RCC 7860 (cell line): ENCODE results near the gene PPP1R26.

Source experiments
- DNase-seq: peaks from one replicate; pipeline ENCODE4 v3.0.0-alpha.2; 2015; ENCODE audit warnings: low spot score
- FAIRE-seq: peaks from 2 replicates; lab custom pipeline; 2012; peaks lifted over from hg19 to GRCh38; lab: Jason Lieb, UNC

Gene PPP1R26

DNA sequence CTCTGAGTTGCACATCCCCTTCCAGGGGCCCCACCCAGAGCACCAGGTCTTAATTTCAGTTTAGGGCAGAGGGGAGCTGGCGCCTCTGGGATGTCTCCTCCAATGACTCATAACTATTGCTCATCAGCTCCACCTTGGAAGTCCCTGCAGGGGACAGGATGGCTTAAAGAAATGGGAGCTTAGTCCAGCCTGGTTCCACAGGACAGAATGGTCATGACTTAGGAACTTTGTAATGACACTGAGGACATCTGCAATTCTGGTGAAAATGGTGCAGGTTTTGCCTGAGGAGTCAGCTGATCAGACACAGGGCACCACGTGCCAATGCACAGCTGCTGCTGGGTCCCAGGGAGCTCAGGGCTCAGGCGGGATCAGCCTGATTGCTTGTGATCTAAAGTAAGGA is 16.4 kb upstream of the PPP1R26 start:
- peak; percentile 58 for FAIRE-seq

GRCh38 chr9:135464181-135464580 is 15.4 kb upstream of the PPP1R26 start:
- DNase-seq (no peak), FAIRE-seq (no peak)

More for the DNA sequence above, 16.4 kb upstream of the PPP1R26 start:
- peak; percentile 70 for DNase-seq

- FAIRE-seq, result no peak
- DNase-seq, result no peak
These were observed 10.6 kb upstream of the PPP1R26 start for GRCh38 chr9:135468854-135469521.

- FAIRE-seq (no peak), DNase-seq (no peak)
These were observed 7.6 kb upstream of the PPP1R26 start for GRCh38 chr9:135471791-135472640.

DNA sequence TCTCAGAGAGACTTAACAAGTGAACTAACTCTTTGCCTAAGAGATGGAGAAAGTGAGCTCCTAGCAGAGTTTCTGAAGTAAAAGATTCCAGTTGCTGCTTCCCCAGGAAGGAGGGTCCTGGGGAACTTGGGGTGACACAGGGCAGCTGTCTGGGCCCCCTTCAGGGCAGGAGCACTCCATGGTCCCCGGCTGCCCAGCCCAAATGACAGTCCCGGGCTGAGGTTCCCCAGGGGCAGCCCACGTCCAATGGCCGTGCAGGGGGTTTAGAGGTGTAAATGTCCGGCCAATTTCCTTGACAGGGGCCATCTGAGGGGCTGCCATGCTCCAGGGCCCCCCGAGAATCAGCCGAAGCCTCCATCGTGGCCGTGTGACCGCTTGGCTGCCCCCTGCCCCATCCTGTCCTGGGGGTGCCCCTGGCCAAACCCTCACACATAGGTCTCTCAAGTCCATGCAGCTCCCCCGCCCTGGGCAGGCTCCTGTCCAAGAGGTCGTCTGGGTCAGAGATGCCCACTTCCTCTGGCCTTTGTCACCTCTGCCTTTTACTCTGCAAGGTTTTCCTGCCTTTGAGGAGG is 5.5 kb upstream of the PPP1R26 start:
- DNase-seq (no peak), FAIRE-seq (no peak)

DNA sequence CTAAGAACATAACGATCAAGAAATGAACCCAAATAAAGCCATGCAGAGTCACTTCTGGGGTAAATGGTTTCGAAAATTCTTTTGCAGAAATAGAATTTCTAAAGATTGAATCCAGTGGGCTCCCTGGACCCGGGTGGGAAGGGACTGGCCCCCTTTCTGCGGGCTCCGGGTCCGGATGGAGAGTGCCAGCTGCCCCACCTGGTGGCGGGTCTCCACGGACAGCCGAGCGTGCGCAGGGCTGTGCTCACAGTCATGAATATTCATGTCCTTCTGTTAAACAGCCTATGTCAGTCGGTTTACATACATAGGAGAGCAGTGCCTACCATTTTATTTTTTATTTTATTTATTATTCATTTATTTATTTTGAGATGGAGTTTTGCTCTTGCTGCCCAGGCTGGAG is 4.7 kb upstream of the PPP1R26 start:
- no peak for DNase-seq
- FAIRE-seq, result no peak

GRCh38 chr9:135476561-135477355 is 2.8 kb upstream of the PPP1R26 start:
- FAIRE-seq (peak; percentile 78), DNase-seq (peak; percentile 41)

GRCh38 chr9:135478191-135478590 is 1.4 kb upstream of the PPP1R26 start:
- FAIRE-seq (no peak), DNase-seq (no peak)

GRCh38 chr9:135478829-135479468 is 633 bp upstream of the PPP1R26 start:
- no peak for DNase-seq

DNA sequence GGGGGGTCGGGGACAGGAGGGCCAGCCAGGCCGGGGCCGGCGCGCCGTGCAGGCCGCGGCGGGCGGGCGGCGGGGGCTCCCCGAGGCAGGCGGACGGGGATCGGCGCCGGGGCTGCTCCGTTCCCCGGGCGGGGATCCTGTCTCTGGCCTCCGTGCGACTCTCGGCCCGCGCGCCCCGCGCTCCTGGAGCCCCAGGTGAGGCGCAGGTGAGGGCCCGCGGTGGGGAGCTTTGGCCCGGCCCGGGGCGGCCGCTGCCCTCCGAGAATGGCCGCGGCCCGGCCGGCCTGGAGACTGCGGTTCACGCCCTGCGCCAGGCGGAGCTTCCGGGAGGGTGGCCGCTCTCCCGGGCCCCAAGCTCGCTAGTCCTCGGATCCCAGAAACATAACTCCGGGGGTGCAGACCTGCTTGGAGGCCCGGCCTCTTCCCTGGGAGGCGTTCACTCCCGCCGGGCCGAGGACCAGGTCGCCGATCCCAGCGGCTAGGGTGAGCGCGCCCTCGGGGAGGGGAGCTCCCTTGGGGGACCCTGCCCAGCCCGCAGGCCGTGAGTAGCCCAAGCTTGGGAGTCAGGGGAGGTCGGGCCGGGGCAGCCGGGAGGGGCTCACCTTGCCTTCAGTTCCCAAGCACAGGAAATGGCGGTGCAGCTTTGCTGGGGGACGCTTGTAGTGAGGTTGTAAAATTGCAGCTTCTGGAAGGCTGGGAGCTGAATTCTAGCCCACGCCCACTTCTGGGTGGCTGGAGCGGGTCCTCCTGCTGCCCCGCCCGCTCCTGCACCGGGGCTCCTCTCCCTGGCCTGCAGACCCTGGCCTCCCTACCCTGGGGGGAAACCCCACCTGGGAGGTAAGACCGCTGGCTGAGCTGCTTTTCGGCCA is 723 bp downstream of the PPP1R26 start:
- FAIRE-seq, result no peak
- no peak for DNase-seq

More at GRCh38 chr9:135478829-135479468, 633 bp upstream of the PPP1R26 start:
- FAIRE-seq, result no peak

GRCh38 chr9:135480940-135481310 is 1.3 kb downstream of the PPP1R26 start:
- no peak for DNase-seq
- no peak for FAIRE-seq

GRCh38 chr9:135482015-135482754 is 2.6 kb downstream of the PPP1R26 start:
- FAIRE-seq, result no peak
- DNase-seq, result no peak

DNA sequence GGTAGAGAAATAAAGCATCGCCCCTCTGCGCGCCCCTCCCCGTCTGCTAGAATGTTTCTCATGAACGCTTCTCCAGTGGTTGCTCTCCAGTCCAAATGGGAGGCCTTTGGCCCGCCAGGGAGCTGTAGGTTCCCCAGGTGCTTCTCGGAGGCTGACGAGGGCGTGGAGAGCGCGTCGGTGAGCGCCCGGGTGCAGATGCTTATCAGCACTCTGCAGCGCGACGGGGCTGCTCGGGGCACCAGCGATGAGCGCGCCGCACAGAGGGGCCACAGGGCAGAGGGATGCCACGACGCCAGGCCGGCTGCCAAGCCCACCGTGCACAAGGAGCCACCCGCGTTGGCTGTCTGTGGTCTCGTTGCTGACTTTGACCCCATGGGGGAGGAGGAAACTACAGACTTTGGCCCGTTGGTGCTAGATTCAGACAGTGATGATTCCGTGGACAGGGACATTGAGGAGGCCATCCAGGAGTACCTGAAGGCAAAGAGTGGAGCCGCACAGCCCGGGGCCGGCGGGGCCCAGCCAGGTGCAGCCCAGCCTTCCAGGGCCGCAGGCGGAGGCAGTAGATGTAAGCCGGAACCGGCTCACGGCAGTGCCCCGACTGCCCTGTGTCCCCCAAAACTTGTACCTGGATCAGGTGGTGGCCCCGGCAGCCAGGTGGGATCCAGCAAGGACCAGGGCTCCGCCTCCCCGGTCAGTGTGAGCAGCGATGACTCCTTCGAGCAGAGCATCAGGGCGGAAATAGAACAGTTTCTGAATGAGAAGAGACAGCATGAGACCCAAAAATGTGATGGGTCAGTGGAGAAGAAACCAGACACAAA is 5.1 kb downstream of the PPP1R26 start:
- FAIRE-seq, result no peak
- no peak for DNase-seq

- DNase-seq (no peak), FAIRE-seq (no peak)
These were observed 5.8 kb downstream of the PPP1R26 start for GRCh38 chr9:135485385-135485784.

- DNase-seq (no peak), FAIRE-seq (no peak)
These were observed 6.2 kb downstream of the PPP1R26 start for GRCh38 chr9:135485832-135486231.

GRCh38 chr9:135486267-135487065 is 6.9 kb downstream of the PPP1R26 start:
- FAIRE-seq (no peak), DNase-seq (no peak)

- FAIRE-seq, result no peak
- DNase-seq, result no peak
These were observed 7.9 kb downstream of the PPP1R26 start for GRCh38 chr9:135487281-135488012.
